Measurements from ENCODE around the gene TRIM29.
"Not testable (repeated sequence)": the region's sequence is repeated elsewhere in the genome, so short reads cannot be mapped to it uniquely, and the experiment has no call there.

TRIM29 gene

DNA sequence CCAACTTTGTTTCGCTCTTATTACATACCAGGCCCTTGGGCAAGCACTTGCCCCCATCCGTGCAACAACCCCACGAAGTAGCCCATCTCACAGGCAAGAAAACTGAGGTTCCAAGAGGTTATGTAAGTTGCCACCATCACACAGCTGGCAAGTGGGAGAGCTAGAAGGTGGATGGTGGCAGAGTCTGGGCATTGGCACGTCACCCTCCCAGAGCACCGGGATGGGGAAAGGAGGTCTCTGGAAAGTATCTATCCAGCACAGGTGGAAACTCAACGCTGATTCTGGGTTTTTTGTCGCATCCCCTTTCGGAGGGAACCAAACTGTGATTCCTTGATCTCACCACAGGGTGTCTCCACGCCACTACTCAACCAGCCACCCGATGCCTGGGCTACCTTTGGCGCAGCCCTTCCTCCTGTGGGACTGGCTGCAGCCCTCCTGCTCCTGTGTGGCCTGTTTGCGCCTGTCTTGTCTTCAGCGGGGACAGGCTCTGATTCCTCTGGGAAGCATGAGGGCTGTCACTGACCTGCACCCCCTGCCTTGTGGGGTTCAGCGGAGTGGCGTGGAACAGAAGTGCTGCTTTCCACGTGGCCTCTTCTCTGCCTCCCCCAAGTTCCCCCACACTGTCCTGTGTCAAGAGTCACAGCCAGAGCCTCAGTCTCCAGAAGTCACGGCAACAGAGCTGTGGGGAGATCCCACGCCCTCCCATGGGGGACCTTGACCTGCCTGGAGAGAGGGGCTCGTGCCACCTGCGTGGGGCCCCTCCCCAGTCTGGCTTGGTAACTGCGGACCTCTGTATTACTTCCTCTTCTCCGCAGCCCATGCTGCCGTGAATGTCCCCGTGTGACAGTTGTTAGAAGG lies 34.4 kb upstream of the TRIM29 start:
- peak; percentile 38 for DNase-seq (ENCODE audit: low read depth)

GRCh38 chr11:120170741-120171261 lies 32.9 kb upstream of the TRIM29 start:
- DNase-seq (ENCODE audit: low read depth) = no peak

- DNase-seq (ENCODE audit: low read depth) = no peak
Measured at GRCh38 chr11:120169981-120170698, 32.2 kb upstream of the TRIM29 start.

- DNase-seq (ENCODE audit: low read depth) = peak; percentile 45
Measured at GRCh38 chr11:120168960-120169681, 31.2 kb upstream of the TRIM29 start.

GRCh38 chr11:120168108-120168959 lies 30.4 kb upstream of the TRIM29 start:
- DNase-seq (ENCODE audit: low read depth) = no peak

DNA sequence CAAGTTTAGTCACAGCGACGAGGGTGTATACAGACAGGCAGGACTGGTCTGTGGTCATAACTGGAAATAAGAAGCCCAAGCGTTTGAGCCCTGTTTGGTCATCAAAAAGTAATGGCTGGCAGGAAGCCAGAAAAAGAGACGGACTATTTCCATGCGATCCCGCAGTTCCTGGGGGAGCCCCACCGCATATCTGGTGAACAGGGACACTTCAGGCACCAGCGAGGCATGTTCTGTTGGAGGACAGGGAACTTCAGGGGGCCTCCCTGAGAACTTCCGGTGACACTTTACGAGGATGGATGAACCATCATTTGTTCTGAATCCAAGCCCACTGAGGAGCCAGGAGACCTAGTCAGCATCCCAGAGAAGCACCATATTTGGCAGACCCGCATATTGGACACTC lies 29.7 kb upstream of the TRIM29 start:
- DNase-seq (ENCODE audit: low read depth) = no peak

DNA sequence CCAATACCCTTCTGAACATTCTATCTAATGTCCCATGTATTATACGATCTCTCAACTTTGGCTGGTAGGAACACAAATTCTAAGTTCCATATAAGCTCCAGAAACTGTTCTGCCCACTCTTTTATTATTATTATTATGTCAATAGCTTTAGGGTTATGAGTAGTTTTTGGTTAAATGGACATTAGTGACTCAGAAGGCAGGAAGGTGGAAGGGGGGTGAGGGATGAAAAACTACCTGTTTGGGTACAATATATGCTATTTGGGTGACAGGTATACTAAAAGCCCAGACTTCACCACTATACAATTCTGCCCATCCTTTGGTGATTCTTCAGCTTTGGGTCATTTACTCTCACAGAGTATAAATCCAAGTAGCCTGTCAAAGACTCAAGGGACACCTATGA lies 22.5 kb upstream of the TRIM29 start:
- no peak for DNase-seq (ENCODE audit: low read depth)

DNA sequence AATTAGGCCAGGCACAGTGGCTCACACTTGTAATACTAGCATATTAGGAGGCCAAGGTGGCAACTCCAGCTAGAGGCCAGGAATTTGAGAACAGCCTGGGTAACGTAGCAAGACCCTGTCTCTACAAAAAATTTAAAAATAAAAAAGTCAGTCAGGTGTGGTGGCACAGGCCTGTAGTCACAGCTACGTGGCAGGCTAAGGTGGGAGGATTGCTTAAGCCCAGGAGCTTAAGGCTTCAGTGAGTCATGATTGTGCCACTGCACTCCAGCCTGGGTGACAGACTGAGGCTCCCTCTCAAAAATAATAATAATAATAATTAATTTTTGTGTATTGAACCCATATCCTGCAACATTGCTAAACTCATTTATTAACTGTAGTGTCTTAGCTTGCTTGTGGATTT lies 15.3 kb upstream of the TRIM29 start:
- no peak for DNase-seq (ENCODE audit: low read depth)

GRCh38 chr11:120151536-120151935 lies 13.6 kb upstream of the TRIM29 start:
- DNase-seq (ENCODE audit: low read depth) = no peak

GRCh38 chr11:120149246-120149645 lies 11.3 kb upstream of the TRIM29 start:
- DNase-seq (ENCODE audit: low read depth) = no peak

DNA sequence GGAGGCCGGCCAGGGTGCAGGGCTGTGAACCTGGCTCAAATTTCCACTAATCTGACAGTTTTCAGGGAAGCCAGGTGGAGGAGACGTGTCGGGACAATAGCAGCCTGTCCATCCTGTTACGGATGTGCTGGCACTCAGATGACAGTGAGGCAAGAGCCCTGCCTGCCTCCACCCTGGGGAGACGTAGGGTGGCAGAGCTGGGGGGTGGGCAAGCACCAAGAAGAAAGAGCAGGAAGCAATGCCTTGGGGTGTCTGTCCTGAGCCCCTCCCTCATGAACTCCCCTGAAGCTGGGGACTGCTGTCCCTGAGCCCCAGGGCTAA lies 10.0 kb upstream of the TRIM29 start:
- no peak for DNase-seq (ENCODE audit: low read depth)

DNA sequence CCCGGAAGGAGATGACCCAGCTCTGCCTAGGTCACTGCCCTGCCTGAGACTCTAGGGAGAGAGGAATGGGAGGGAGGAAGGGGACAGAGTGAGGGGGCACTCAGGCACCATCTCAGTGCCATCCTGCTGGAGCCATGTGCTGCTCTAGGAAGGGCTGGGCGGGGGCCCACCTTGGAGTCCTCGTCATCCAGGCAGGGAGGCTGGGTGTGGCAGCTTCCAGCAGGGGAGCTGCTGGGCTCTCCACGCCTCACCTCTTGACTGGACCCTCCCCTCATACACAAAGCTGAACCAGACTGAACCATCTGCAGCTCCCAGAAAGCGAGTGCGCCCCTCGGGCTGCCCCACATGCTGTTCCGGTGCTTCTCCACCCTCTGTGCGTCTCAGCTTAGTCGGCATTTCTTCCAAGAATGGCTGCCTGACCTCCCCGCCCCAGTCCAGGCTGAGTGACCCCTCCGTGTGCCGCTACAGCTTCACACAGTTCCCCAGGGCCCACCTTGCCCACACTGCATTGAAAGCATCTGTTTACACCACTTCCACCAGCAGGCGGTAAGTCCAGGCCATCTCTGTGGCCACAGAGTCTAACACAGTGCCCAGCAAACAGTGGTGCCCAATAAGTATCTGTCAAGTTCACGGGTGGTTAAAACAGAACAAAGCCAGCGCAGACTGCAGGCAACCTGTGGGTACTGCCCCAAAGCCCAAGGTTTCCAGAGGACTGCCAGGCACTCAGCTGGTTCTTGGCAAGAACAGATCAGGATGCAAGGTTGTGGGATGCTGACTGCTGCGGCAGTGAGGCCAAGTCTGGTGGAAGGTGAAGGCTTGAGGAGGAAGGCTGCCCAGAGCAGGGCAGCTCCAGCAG lies 9.4 kb upstream of the TRIM29 start:
- no peak for DNase-seq (ENCODE audit: low read depth)

DNA sequence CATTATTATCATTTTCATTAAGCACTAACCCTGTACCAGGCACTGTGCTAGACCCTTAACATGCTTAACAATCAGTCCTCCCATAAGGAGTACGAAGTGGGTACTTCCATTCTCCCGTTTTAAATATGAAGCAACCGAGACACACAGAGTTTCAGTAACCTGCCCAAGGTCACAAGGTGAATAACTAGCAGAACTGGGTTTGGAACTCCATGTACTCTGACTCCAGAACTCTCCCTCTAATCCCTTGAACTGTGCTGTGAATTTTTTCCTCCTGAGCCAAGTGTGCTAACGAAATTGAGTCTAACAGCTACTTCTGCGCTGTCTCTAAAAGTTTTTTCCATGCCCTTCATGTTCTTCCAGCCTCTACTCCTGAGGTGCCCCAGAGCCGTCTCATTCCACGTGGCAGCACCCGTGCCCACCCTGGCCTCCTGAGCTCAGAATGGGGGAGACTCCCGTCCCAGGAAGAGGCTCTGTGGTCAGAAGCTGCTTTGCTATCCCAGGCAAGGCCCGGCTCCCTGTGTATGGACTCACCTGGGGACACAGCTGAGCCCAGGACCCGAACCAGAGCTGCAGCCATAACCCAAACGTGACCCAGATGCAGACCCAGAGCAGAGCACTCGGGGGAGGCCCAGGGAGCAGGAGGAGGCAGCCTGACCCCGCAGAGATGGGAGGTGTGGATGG lies 8.6 kb upstream of the TRIM29 start:
- no peak for DNase-seq (ENCODE audit: low read depth)

DNA sequence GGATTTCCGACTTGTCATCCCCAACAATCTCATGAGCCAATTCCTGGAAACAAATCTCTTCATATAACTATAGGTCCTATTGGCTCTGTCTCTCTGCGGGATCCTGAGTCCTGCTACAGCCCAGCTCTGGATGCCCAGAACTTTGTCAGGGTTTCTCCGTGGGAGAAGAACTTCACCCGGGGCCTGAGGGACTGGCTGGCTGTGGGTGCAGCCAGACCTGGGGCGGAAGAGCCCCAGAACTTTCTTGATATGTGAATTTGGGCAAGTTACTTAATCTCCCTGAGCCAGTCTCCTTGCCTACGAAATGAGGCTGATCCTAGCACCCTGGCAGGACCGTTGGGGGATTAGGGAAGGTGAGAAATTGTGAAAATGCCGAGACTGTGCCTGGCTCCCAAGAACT lies 6.6 kb upstream of the TRIM29 start:
- DNase-seq (ENCODE audit: low read depth) = no peak

GRCh38 chr11:120143472-120143871 lies 5.6 kb upstream of the TRIM29 start:
- not testable (repeated sequence) for DNase-seq (ENCODE audit: low read depth)

DNA sequence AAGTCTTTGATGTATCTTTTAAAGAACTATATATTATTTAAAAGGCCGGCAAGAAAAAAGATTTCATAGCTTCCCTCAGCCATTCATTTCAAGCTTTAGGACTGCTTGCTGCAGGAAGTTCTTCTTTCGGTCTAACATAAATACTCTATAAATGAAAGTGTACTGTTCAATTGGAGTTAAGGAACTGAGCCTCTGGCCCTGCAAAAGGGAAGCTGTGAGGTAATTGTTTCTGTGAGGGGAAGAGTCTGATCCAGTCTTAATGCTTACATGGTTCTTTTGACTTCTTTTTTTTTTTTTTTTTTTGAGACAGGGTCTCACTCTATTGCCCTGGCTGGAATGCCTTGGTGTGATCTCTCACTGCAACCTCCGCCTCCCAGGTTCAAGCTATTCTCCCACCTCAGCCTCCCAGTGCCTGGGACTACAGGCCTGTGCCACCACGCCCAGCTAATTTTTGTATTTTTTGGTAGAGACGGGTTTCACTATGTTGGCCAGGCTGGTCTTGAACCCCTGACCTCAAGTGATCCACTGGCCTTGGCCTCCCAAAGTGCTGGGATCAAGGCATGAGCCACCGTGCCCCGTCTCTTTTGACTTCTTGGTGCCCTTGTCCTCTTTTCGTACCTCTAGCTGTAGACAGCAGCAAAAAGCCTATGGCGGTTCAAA lies 4.7 kb upstream of the TRIM29 start:
- no peak for DNase-seq (ENCODE audit: low read depth)

GRCh38 chr11:120141768-120142423 lies 4.0 kb upstream of the TRIM29 start:
- no peak for DNase-seq (ENCODE audit: low read depth)

DNA sequence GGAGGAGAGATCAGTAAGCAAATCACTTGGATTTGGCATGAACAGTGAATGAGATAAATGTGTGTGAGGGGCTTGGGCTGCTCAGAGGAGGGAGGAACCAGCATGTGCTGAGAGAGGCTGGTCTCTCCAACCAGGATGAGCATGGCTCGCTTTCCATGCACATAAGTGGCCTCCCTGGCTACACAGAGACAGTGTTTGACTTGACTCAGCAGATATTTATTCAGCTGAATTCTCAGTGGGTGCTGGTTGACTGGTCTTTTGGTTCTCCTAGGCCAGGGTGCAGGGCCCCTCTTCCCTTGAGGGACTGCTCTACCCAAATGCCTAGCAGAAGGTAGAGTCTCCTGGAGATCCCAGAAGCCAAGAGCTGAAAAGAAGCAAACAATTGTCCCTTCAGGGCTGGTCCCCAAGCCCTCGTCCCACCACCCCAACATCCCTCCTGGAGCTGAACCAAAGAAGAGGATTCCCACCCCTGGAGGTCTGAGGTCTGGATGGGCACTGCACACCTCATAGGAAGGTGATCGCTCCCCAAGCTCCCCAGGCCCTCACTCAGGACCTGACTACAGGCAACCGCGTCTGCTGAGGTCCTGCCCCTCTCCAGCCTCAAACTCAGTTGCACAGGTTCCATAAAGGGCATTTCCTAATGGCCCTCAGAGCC lies 3.3 kb upstream of the TRIM29 start:
- no peak for DNase-seq (ENCODE audit: low read depth)
